GM12874 (cell line): ENCODE measurements around the gene ARID4A.
A peak's percentile ranks its signal among the peaks of the same experiment; 100 is the strongest.

Experiments
- TF ChIP-seq, protein P1 (sequence below): IDR thresholded peaks from 2 replicates; pipeline ENCODE4 v1.5.1; 2011; ENCODE audit warnings: low read depth, mild to moderate bottlenecking, control low read depth, low read length, moderate library complexity; ENCODE audit not compliant: insufficient read depth

The ARID4A gene

DNA sequence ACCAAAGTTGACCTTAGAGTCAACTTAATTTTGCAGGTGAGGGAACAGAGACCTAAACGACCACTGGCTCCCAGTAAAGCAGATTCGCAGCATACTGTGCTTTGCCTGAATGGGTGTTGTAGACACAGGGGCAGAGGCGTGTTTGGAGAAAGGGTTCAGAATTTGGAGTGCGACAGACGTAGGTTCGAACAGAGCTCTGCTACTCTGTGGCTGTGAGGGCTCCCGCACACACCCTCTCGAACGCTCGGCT, 97.1 kb downstream of the ARID4A start:
- TF ChIP-seq, protein P1, sequence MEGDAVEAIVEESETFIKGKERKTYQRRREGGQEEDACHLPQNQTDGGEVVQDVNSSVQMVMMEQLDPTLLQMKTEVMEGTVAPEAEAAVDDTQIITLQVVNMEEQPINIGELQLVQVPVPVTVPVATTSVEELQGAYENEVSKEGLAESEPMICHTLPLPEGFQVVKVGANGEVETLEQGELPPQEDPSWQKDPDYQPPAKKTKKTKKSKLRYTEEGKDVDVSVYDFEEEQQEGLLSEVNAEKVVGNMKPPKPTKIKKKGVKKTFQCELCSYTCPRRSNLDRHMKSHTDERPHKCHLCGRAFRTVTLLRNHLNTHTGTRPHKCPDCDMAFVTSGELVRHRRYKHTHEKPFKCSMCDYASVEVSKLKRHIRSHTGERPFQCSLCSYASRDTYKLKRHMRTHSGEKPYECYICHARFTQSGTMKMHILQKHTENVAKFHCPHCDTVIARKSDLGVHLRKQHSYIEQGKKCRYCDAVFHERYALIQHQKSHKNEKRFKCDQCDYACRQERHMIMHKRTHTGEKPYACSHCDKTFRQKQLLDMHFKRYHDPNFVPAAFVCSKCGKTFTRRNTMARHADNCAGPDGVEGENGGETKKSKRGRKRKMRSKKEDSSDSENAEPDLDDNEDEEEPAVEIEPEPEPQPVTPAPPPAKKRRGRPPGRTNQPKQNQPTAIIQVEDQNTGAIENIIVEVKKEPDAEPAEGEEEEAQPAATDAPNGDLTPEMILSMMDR, result no peak

DNA sequence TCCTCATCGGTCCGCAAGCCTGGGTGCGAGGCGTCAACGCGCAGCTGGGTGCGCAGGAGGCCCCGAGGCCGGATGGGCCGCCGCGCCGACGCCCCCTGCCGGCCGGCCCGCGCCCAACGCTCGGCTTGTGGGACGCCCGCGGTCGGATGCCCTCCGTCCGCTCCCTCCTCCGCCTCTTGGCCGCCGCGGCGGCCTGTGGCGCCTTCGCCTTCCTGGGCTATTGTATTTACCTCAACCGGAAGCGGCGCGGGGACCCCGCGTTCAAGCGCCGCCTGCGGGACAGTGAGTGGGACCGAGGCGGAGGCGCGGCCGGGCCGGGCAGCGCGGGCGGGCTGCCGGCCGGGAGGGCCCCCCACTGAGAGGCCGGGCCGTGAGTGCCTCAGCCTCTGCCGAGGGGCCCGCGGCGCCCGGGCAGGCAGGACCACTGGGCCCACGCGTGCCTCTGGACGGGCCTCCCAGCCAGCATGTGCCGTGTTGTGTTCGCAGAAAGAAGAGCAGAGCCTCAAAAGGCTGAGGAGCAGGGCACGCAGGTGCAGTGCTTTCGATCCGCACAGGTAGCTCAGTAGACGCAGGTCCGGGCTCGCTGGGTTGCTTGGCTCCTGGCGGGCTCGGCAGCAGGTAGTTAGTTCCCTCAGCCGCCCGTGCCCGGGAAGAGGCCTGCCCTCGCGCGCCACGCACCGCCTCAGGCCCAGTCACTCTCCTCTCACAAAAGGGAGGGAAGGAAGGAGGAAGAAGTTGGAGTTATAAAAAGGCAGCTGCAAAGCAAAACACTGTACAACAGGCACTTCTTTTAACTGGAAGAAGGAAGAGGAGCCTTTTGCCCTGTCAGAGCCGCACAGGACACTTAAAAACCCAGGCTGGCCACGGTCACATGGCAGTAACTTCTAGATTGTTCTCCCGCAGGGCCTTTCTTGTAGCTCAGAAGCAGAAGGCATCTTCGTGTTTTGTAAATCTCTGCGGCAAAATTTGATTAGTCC, 97.7 kb downstream of the ARID4A start, which contains the start of gene TOMM20L:
Gene TOMM20L (plus strand): TSS at position 119 of the 977 bp plus-strand sequence. CDS start 28 bp downstream, at position 147.
- TF ChIP-seq, protein P1, result peak; percentile 91

DNA sequence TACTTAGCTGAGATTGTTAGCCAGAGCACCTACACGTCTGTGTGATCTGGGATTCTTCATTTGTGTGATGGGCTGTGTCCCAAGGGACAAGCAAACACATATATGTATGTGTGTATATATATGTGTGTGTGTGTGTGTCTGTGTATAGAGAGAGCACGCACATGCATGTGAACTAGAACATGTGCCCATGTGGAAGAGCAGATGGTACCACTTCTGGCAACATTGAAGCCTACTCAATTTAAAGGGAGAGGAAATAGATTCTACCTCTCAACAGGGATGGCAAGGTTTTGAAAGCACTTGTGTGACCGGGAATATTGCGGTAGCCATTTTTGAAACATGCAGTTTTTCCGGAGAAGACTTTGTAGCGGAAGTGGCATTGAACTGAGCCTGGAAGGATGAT, 98.8 kb downstream of the ARID4A start:
- TF ChIP-seq, protein P1, result no peak

DNA sequence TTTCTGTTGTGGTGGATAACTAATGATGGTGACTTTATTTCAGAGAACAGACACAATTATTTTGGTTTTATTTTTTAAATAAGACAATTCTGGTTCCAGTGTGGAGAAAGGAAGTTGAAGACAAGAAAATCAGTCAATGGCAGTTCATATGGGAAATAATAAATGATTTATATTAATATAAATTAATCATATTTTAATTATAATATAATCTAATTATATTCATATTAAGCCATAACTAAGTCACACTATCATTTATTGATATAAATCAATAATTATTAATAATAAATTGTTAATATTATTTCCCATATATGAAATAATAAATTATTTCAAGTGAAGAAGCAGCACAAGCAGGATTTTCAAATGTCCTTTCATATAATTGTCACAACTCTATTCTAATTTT, 100.1 kb downstream of the ARID4A start:
- TF ChIP-seq, protein P1, result no peak

DNA sequence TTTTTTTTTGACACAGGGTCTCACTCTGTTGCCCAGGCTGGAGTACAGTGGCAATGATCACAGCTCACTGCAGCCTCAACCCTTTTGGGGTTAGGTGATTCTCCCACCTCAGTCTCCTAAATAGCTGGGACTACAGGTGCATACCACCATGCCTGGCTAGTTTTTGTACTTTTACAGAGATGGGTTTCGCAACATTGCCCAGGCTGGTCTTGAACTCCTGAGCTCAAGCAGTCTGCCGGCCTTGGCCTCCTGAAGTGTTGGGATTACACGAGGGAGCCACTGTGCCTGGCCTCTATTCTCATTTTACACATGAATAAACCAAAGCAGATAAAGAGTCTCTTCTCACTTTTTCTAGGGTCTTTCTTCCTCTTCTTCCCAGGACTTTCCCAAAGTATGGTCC, 100.5 kb downstream of the ARID4A start:
- TF ChIP-seq, protein P1, result no peak

DNA sequence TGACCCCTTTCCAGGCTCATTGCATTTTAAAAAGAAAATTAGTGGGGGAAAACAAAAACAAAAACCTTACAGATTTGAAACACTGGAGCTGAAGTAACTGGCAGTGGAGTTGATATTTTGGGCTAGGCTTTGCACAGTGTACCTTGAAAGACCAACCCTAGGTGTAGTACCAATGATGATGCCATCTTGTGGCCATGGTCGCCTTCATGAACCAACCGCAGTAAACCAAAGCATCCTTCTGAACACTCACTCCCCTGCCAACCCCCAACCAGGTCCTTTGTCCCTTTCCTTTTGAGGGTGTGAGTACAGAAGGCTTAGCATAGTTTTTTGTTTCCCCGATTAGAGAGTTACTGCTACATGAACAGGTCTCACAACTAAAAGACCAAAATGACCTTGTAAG, 103.2 kb downstream of the ARID4A start:
- TF ChIP-seq, protein P1, result no peak

DNA sequence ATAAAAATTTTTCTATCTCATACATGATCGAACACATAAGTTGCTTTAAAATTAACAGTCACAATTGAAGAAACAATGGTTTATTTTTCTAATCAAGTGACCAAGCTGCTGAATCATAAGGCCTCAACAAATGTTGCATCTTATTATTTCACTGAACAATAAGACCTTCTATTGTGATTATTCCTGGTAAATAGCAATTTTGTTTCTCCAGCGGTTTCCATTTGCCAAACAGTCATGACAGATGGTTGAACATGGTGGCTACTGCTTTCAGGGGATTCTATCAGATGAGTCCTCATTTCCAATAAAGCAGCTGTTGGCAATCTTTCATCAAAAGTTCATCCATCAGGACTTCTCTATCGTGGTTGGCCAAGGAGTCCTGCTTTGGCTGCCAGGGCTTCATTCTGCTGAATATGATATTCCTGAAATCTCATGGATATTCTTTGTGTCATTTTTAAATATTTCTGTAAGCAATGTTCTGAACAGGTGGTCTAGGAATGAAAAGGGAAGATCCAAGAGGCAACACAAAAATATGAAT, 110.4 kb downstream of the ARID4A start:
- TF ChIP-seq, protein P1, result no peak
